CD4-positive, alpha-beta memory T cell (primary cell): Measurements from ENCODE around the gene CD7. TPM values are rescaled to one million over a fixed set of nuclear protein-coding genes. Genes with fewer than 3 reads are reported as not detected.

Experiments used
- CTCF ChIA-PET: fragments of 350-600 bp; sonication (Branson Sonifier 250); formaldehyde crosslinking; loops from one replicate; lab custom pipeline; 2021; ENCODE audit warnings: inconsistent platforms; ENCODE audit not compliant: partially characterized antibody; lab: Charles Lee
- POLR2A ChIA-PET: fragments of 350-600 bp; sonication (Branson Sonifier 250); formaldehyde crosslinking; loops from one replicate; lab custom pipeline; 2021; ENCODE audit not compliant: partially characterized antibody; lab: Charles Lee
- DNase-seq, 5 donors: peaks; one replicate each; pipeline versions ENCODE4 v3.0.0 to v3.0.0-alpha.2; 2020 to 2022; ENCODE audit warnings: mixed read lengths in 1 of 5
- H3K27ac ChIP-seq: one replicate; pipeline ENCODE4 v1.7.0; 2013; ENCODE audit warnings: low read depth, low read length
- H3K27me3 ChIP-seq: 2 replicates; pipeline ENCODE4 v1.7.0; 2013; ENCODE audit warnings: mild to moderate bottlenecking, low read length, moderate library complexity; ENCODE audit not compliant: insufficient read depth
- H3K36me3 ChIP-seq: 2 replicates; pipeline ENCODE4 v1.7.0; 2013; ENCODE audit warnings: mild to moderate bottlenecking, low read length, moderate library complexity; ENCODE audit not compliant: insufficient read depth
- H3K4me1 ChIP-seq: 2 replicates; pipeline ENCODE4 v1.7.0; 2013; ENCODE audit warnings: mild to moderate bottlenecking, low read length, moderate library complexity; ENCODE audit not compliant: insufficient read depth
- H3K4me3 ChIP-seq, 2 donors: one replicate each; pipeline ENCODE4 v1.7.0; 2013; ENCODE audit warnings: low read length in 2 of 2, mild to moderate bottlenecking in 1 of 2
- H3K9me3 ChIP-seq, 2 donors: one replicate each; pipeline ENCODE4 v1.7.0; 2013; ENCODE audit warnings: low read length in 2 of 2, control low read depth in 1 of 2; ENCODE audit not compliant: control insufficient read depth in 1 of 2
- H3K27ac Mint-ChIP-seq, 7 donors: one replicate each; pipeline ENCODE4 v1.8.0; 2020 to 2021; ENCODE audit warnings: mixed read lengths in 7 of 7, mild to moderate bottlenecking in 6 of 7, inconsistent platforms in 3 of 7, moderate library complexity in 3 of 7
- H3K27me3 Mint-ChIP-seq, 2 donors: one replicate each; pipeline ENCODE4 v1.8.0; 2020 to 2021; ENCODE audit warnings: mixed read lengths in 2 of 2
- H3K36me3 Mint-ChIP-seq, 2 donors: one replicate each; pipeline ENCODE4 v1.8.0; 2020 to 2021; ENCODE audit warnings: mixed read lengths in 2 of 2, inconsistent platforms in 1 of 2, mild to moderate bottlenecking in 1 of 2
- H3K4me1 Mint-ChIP-seq, 4 donors: one replicate each; pipeline ENCODE4 v1.8.0; 2020 to 2021; ENCODE audit warnings: mixed read lengths in 4 of 4, mild to moderate bottlenecking in 1 of 4
- H3K4me3 Mint-ChIP-seq, 8 donors: one replicate each; pipeline ENCODE4 v1.8.0; 2020 to 2021; ENCODE audit warnings: mixed read lengths in 8 of 8, mild to moderate bottlenecking in 7 of 8, moderate library complexity in 6 of 8, inconsistent platforms in 3 of 8
- H3K9me3 Mint-ChIP-seq, 8 donors: one replicate each; pipeline ENCODE4 v1.8.0; 2020 to 2021; ENCODE audit warnings: mixed read lengths in 8 of 8, mild to moderate bottlenecking in 5 of 8, inconsistent platforms in 3 of 8, moderate library complexity in 1 of 8
- intact Hi-C: fragments of 100-400 bp; cut with micrococcal nuclease; formaldehyde crosslinking; loops from one replicate; pipeline ENCODE4 v1.15.1; 2023
- polyA plus RNA-seq, 2 donors: library from polyadenylated mRNA; unstranded; fragments of 300-500 nt; fragmentation: Illumina TruSeq; gene quantifications; one replicate each; pipeline ENCODE4 v1.2.3, GENCODE V29; 2021
- total RNA-seq, 2 experiments: library from RNA; stranded (reverse); gene quantifications; one replicate each; pipeline ENCODE4 v1.2.3, GENCODE V29; 2021

CD7 gene
- total and polyA plus RNA-seq, 4 experiments from 2014 or later, result 40.9 to 82.6 (median 47.1) TPM

GRCh38 chr17:82282239-82283207 is 34.9 kb downstream of the CD7 start:
- Histone ChIP-seq H3K4me1 (peaks cover 23% of the 10 kb centered on the region), H3K4me3 (no peak overlapping the region), H3K27ac (no peak overlapping the region), H3K27me3 (no peaks in the 10 kb centered on the region), H3K36me3 (no peaks in the 10 kb centered on the region), H3K9me3 (no peaks in the 10 kb centered on the region)
- Mint-ChIP-seq H3K9me3 (no peaks in the 10 kb centered on the region), H3K4me1 (peaks cover 8 to 11% (median 10%) of the 10 kb centered on the region in 4 donors), H3K4me3 (no peak overlapping the region), H3K27ac (peak overlapping the region in 1 of 7 donors; percentile 15), H3K27me3 (no peaks in the 10 kb centered on the region), H3K36me3 (no peaks in the 10 kb centered on the region)
- DNase-seq, result no peak
- CTCF ChIA-PET, result no interaction called here
- intact Hi-C loops, result no loop called here
- POLR2A ChIA-PET, result interaction anchor here (0.7 to 3.6 kb wide), 4 partner anchors 9 to 26 kb away, joined by 3 to 13 read pairs (median 7); partner anchors contain the start of gene CSNK1D

- peak overlapping the region in 3 of 8 donors; percentile 8 to 23 (median 20) for H3K4me3 Mint-ChIP-seq
- no peaks in the 10 kb centered on the region for H3K27me3 Mint-ChIP-seq
- H3K4me1 ChIP-seq, result peaks cover 23% of the 10 kb centered on the region
- H3K27ac Mint-ChIP-seq, result peak overlapping the region in 2 of 7 donors; percentile 15 to 35
- H3K27ac ChIP-seq, result no peak overlapping the region
- intact Hi-C loops, result no loop called here
- no peaks in the 10 kb centered on the region for H3K36me3 ChIP-seq
- ChIA-PET POLR2A (interaction anchor here (3.6 kb wide), 1 partner anchor 17 kb away, joined by 13 read pairs; no protein-coding TSS in a partner anchor), CTCF (interaction anchor here (0.9 to 1.0 kb wide), 2 partner anchors 18 to 45 kb away, joined by 3 read pairs; no protein-coding TSS in a partner anchor)
- DNase-seq, result no peak
- H3K9me3 ChIP-seq, result no peaks in the 10 kb centered on the region
- H3K27me3 ChIP-seq, result no peaks in the 10 kb centered on the region
- H3K4me3 ChIP-seq, result no peak overlapping the region
- no peaks in the 10 kb centered on the region for H3K36me3 Mint-ChIP-seq
- no peaks in the 10 kb centered on the region for H3K9me3 Mint-ChIP-seq
- H3K4me1 Mint-ChIP-seq, result peaks cover 8 to 11% (median 10%) of the 10 kb centered on the region in 4 donors
Measured at GRCh38 chr17:82281502-82282238, 35.7 kb downstream of the CD7 start.

- Mint-ChIP-seq H3K36me3 (no peaks in the 10 kb centered on the region), H3K9me3 (no peaks in the 10 kb centered on the region), H3K27me3 (no peaks in the 10 kb centered on the region), H3K27ac (peak overlapping the region in 1 of 7 donors; percentile 36), H3K4me1 (peaks cover 8 to 11% (median 10%) of the 10 kb centered on the region in 4 donors), H3K4me3 (peak overlapping the region in 2 of 8 donors; percentile 17 to 23)
- Histone ChIP-seq H3K9me3 (no peaks in the 10 kb centered on the region), H3K4me1 (peaks cover 23% of the 10 kb centered on the region), H3K27ac (no peak overlapping the region), H3K4me3 (no peak overlapping the region), H3K27me3 (no peaks in the 10 kb centered on the region), H3K36me3 (no peaks in the 10 kb centered on the region)
- POLR2A ChIA-PET, result interaction anchor here (0.7 to 3.6 kb wide), 2 partner anchors 17 to 96 kb away, joined by 3 to 13 read pairs; no protein-coding TSS in a partner anchor
- CTCF ChIA-PET, result interaction anchor here (0.9 to 1.0 kb wide), 2 partner anchors 19 to 45 kb away, joined by 3 read pairs; no protein-coding TSS in a partner anchor
- intact Hi-C loops, result no loop called here
- no peak for DNase-seq
Measured at GRCh38 chr17:82281076-82281475, 36.3 kb downstream of the CD7 start.

GRCh38 chr17:82280537-82280936 is 36.9 kb downstream of the CD7 start:
- no peaks in the 10 kb centered on the region for H3K27me3 Mint-ChIP-seq
- no peaks in the 10 kb centered on the region for H3K27me3 ChIP-seq
- H3K4me1 Mint-ChIP-seq, result peaks cover 8 to 11% (median 10%) of the 10 kb centered on the region in 4 donors
- H3K27ac ChIP-seq, result no peak overlapping the region
- intact Hi-C loops, result no loop called here
- no peaks in the 10 kb centered on the region for H3K9me3 Mint-ChIP-seq
- H3K36me3 ChIP-seq, result no peaks in the 10 kb centered on the region
- H3K4me1 ChIP-seq, result peaks cover 23% of the 10 kb centered on the region
- DNase-seq, result no peak
- H3K9me3 ChIP-seq, result no peaks in the 10 kb centered on the region
- ChIA-PET CTCF (interaction anchor here (0.9 to 1.0 kb wide), 2 partner anchors 19 to 44 kb away, joined by 3 read pairs; no protein-coding TSS in a partner anchor), POLR2A (interaction anchor here (0.7 to 3.6 kb wide), 2 partner anchors 18 to 95 kb away, joined by 3 to 13 read pairs; no protein-coding TSS in a partner anchor)
- H3K4me3 Mint-ChIP-seq, result peak overlapping the region in 1 of 8 donors; percentile 17
- H3K27ac Mint-ChIP-seq, result no peak overlapping the region
- no peak overlapping the region for H3K4me3 ChIP-seq
- no peaks in the 10 kb centered on the region for H3K36me3 Mint-ChIP-seq

- H3K27ac ChIP-seq, result no peak overlapping the region
- ChIA-PET POLR2A (no interaction called here), CTCF (no interaction called here)
- H3K36me3 ChIP-seq, result no peaks in the 10 kb centered on the region
- Mint-ChIP-seq H3K27me3 (no peaks in the 10 kb centered on the region), H3K4me3 (no peak overlapping the region), H3K27ac (no peak overlapping the region), H3K4me1 (peaks cover 8 to 21% (median 11%) of the 10 kb centered on the region in 4 donors), H3K36me3 (no peaks in the 10 kb centered on the region), H3K9me3 (no peaks in the 10 kb centered on the region)
- H3K27me3 ChIP-seq, result no peaks in the 10 kb centered on the region
- H3K4me1 ChIP-seq, result peaks cover 28% of the 10 kb centered on the region
- H3K9me3 ChIP-seq, result no peaks in the 10 kb centered on the region
- no peak for DNase-seq
- intact Hi-C loops, result no loop called here
- no peak overlapping the region for H3K4me3 ChIP-seq
Measured at GRCh38 chr17:82278786-82279391, 38.5 kb downstream of the CD7 start.

GRCh38 chr17:82278308-82278707 is 39.1 kb downstream of the CD7 start:
- no peaks in the 10 kb centered on the region for H3K36me3 ChIP-seq
- H3K4me3 ChIP-seq, result no peak overlapping the region
- Mint-ChIP-seq H3K27me3 (no peaks in the 10 kb centered on the region), H3K36me3 (peaks cover 0 to 2% of the 10 kb centered on the region in 2 donors), H3K27ac (no peak overlapping the region), H3K4me1 (peaks cover 8 to 23% (median 13%) of the 10 kb centered on the region in 4 donors), H3K9me3 (no peaks in the 10 kb centered on the region), H3K4me3 (no peak overlapping the region)
- ChIA-PET CTCF (no interaction called here), POLR2A (no interaction called here)
- peaks cover 32% of the 10 kb centered on the region for H3K4me1 ChIP-seq
- intact Hi-C loops, result no loop called here
- no peaks in the 10 kb centered on the region for H3K27me3 ChIP-seq
- DNase-seq, result no peak
- H3K9me3 ChIP-seq, result no peaks in the 10 kb centered on the region
- H3K27ac ChIP-seq, result no peak overlapping the region
